UCSD-AML1 (cell line): ENCODE measurements around the gene TBL1X.

ENCODE experiments used
- DNase-seq: peaks from one replicate; lab custom pipeline; 2025; ENCODE audit not compliant: unreplicated experiment; lab: John Stamatoyannopoulos, UW

Gene TBL1X

DNA sequence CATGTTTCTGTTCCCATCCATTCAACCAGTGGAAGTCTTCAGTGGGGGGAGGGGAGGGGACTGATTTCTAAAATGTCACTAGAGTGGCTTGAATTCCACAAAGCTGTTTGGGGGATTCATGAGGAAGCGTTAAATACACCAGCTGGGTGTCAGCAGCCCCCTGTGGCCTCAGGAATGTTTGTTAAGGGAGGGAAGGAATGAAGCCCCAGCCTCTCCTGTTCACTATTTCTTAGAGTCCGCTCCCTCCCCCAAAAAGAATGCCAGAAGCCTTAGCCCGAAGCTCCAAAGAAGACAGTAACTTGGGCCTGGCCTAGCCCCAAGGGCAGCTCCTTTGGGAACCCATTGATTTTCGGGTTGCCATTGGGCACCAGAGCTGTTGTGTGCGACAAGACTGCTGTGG, 324.7 kb downstream of the TBL1X start:
- no peak for DNase-seq
